Aorta (tissue), 5 donors: ENCODE measurements around the gene FER. TPM values are rescaled to one million over a fixed set of nuclear protein-coding genes. Genes with fewer than 3 reads are reported as not detected.
"Not testable (repeated sequence)": the region's sequence is repeated elsewhere in the genome, so short reads cannot be mapped to it uniquely, and the experiment has no call there.

ENCODE experiments used
- ATAC-seq: fragments of 200-7000 bp; cut with Tn5 transposase; one replicate; pipeline ENCODE4 v1.9.1; 2022; ENCODE audit warnings: moderate library complexity; ENCODE audit not compliant: low FRiP score
- DNase-seq, 2 donors: peaks; one replicate each; pipeline ENCODE4 v3.0.0-alpha.2; 2020
- H3K27ac ChIP-seq, 2 donors: one replicate each; pipeline ENCODE4 v1.5.1; 2013; ENCODE audit warnings: low read length in 2 of 2, mild to moderate bottlenecking in 2 of 2, moderate library complexity in 2 of 2, control low read depth in 1 of 2, inconsistent platforms in 1 of 2, low read depth in 1 of 2
- H3K27me3 ChIP-seq, 2 donors: one replicate each; pipeline ENCODE4 v1.6.1; 2013; ENCODE audit warnings: control low read depth in 1 of 2, low read length in 1 of 2, mild to moderate bottlenecking in 1 of 2, moderate library complexity in 1 of 2; ENCODE audit not compliant: insufficient read depth in 2 of 2, control insufficient read depth in 1 of 2
- H3K36me3 ChIP-seq, 2 donors: one replicate each; pipeline ENCODE4 v1.6.1; 2013; ENCODE audit warnings: control low read depth in 1 of 2, low read length in 1 of 2, mild to moderate bottlenecking in 1 of 2; ENCODE audit not compliant: insufficient read depth in 2 of 2, control insufficient read depth in 1 of 2
- H3K4me1 ChIP-seq, 2 donors: one replicate each; pipeline ENCODE4 v1.6.1; 2013; ENCODE audit warnings: low read length in 2 of 2, control low read depth in 1 of 2, mild to moderate bottlenecking in 1 of 2, moderate library complexity in 1 of 2; ENCODE audit not compliant: insufficient read depth in 2 of 2, control insufficient read depth in 1 of 2
- H3K4me3 ChIP-seq, 2 donors: one replicate each; pipeline ENCODE4 v1.5.1; 2013; ENCODE audit warnings: low read length in 2 of 2, control low read depth in 1 of 2, mild to moderate bottlenecking in 1 of 2
- H3K9me3 ChIP-seq: one replicate; pipeline ENCODE4 v1.6.1; 2013; ENCODE audit warnings: mild to moderate bottlenecking, low read length; ENCODE audit not compliant: control insufficient read depth
- WGBS, 2 donors: extraction: QIAGEN DNeasy Blood & Tissue Kit; methylation state at CpG; one replicate each; pipeline ENCODE4 v1.1.7; 2013; 5-methylcytosine and 5-hydroxymethylcytosine counted together
- intact Hi-C, 2 donors: fragments of 100-400 bp; cut with DNase I; formaldehyde crosslinking; loops; one replicate each; pipeline versions ENCODE4 v1.14.2 to v1.15.0; 2022
- polyA plus RNA-seq, 2 donors: library from polyadenylated mRNA; stranded (reverse); fragments of 200-250 nt; gene quantifications; one replicate each; pipeline ENCODE4 v1.2.3, GENCODE V29; 2013
- total RNA-seq, 2 donors: library from RNA; stranded (reverse); fragmentation: NEBNext Ultra II Directional; extraction: Animal tissue kit (Norgen Biotek cat#: 25700); gene quantifications; one replicate each; pipeline ENCODE4 v1.2.1, GENCODE V29; 2021
- donor health status: healthy with polysubstance abuse.
- donor health status: Bipolar disorder and iron deficiency.
- donor health status: DM: no; HTN: no; CAD: no.
- donor health status: DM: no; HTN: no; CAD: no.
- donor health status: DM: yes; HTN: yes; CAD: no.

FER gene
- total and polyA plus RNA-seq, 4 donors, result 5.1 to 54.6 (median 27.8) TPM

DNA sequence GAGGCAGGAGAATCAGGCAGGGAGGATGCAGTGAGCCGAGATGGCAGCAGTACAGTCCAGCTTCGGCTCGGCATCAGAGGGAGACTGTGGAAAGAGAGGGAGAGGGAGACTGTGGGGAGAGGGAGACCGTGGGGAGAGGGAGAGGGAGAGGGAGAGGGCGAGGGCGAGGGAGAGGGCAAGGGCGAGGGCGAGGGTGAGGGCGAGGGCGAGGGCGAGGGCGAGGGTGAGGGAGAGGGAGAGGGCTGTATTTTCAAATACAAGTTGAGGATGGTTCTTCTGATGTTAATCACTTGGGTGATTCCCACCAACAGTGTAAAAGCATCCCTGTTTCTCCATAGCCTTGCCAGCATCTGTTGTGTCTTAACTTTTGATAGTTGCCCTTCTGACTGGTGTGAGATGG, 245.7 kb downstream of the FER start:
- H3K36me3 ChIP-seq, H3K9me3 ChIP-seq, H3K4me1 ChIP-seq, intact Hi-C loops, H3K27ac ChIP-seq, H3K4me3 ChIP-seq, ATAC-seq, H3K27me3 ChIP-seq, DNase-seq: not testable (repeated sequence)
- WGBS, 2 donors, result 97 to 99% methylated on average over 8 to 12 of the region's 12 CpGs

DNA sequence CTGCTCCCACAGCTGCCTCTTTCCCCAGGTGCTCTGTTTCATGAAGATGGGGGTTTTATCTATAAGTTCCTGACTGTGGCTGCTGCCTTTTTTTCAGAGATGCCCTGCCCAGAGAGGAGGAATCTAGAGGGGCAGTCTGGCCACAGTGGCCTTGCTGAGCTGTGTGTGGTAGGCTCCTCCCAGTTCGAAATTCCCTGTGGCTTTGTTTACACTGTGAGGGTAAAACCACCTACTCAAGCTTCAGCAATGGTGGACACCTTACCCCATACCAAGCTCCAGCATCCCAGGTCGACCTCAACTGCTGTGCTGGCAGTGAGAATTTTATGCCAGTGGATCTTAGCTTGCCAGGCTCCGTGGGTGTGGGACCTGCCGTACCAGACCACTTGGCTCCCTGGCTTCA, 250.0 kb downstream of the FER start:
- H3K27ac ChIP-seq, result no peak overlapping the region
- no peaks in the 10 kb centered on the region for H3K27me3 ChIP-seq
- no peaks in the 10 kb centered on the region for H3K9me3 ChIP-seq
- intact Hi-C loops, result no loop called here
- ATAC-seq, result no peak
- DNase-seq, result no peak
- no peak overlapping the region for H3K4me3 ChIP-seq
- H3K36me3 ChIP-seq, result no peaks in the 10 kb centered on the region
- 96 to 98% methylated on average over 4 of the region's 4 CpGs for WGBS, 2 donors
- H3K4me1 ChIP-seq, result no peaks in the 10 kb centered on the region

DNA sequence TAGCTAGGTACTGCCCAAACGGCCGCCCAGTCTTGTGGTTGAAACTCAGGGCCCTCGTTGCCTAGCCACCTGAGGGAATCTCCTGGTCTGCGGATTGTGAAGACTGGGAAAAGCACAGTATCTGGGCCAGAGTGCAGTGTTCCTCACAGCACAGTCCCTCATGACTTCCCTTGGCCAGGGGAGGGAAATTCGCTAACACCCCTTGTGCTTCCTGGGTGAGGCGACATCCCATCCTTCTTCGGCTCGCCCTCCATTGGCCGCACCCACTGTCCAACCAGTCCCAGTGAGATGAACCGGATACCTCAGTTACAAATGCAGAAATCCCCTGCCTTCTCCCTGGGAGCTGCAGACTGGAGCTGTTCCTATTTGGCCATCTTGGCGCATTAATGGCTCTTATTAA, 250.5 kb downstream of the FER start:
- Histone ChIP-seq H3K27ac (no peak overlapping the region), H3K9me3 (no peaks in the 10 kb centered on the region), H3K36me3 (no peaks in the 10 kb centered on the region), H3K4me1 (no peaks in the 10 kb centered on the region), H3K4me3 (no peak overlapping the region), H3K27me3 (no peaks in the 10 kb centered on the region)
- no peak for ATAC-seq
- DNase-seq, result no peak
- 96 to 98% methylated on average over 11 of the region's 11 CpGs for WGBS, 2 donors
- intact Hi-C loops, result no loop called here

DNA sequence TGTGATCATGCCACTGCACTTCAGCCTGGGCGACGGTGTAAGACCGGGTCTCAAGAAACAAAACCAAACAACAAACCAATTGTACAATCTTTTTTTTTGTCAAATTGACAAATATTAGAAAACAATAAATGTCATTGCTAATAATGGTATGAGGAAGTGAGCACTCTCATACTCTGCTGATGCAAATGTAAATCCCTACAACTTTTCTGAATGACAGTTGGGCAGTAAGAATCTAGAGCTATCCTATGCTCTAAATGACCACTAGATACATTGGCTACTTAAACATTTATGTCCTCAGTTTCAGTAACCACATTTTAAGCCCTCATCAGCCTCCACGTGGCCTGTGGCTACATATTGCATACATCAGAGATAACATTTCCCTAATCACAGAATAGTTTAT, 256.2 kb downstream of the FER start:
- intact Hi-C loops, result no loop called here
- H3K4me3 ChIP-seq, result no peak overlapping the region
- H3K27ac ChIP-seq, result no peak overlapping the region
- ATAC-seq, result no peak
- no peaks in the 10 kb centered on the region for H3K36me3 ChIP-seq
- no peak for DNase-seq
- H3K9me3 ChIP-seq, result no peaks in the 10 kb centered on the region
- 67 to 91% methylated on average over 4 of the region's 4 CpGs for WGBS, 2 donors
- H3K4me1 ChIP-seq, result no peaks in the 10 kb centered on the region
- no peaks in the 10 kb centered on the region for H3K27me3 ChIP-seq

DNA sequence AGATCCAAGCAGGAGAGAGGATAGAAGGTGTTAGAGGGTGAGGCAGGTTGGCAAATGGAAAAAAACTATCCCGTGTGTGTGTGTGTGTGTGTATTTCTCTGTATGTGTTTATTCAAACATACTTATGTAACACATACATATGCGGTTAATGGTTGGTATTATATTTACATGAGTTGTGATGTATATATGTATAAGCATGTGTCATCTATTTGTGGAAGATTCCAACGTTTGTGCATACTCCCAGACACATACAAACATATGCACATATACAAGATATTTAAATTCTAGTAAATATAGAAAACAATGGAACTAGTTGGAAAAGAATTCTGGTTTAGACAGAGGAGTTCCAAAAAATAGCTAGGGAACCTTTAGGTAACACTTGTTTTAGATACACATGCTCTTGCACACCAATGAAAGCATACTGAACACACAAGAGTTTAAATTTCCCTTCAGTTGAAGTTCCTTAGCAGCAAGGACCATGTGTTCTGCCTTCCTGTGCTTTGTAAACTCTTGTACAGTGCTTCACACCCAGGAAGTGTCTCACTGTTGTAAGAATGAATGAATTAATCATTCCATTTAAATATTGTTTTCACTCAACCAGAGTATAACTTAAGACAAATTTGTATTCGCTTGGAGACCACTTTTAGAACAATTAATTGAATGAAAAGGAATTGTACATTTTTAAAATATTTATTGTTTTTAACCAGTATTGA, 257.8 kb downstream of the FER start:
- H3K9me3 ChIP-seq, result no peaks in the 10 kb centered on the region
- intact Hi-C loops, result no loop called here
- no peak for ATAC-seq

DNA sequence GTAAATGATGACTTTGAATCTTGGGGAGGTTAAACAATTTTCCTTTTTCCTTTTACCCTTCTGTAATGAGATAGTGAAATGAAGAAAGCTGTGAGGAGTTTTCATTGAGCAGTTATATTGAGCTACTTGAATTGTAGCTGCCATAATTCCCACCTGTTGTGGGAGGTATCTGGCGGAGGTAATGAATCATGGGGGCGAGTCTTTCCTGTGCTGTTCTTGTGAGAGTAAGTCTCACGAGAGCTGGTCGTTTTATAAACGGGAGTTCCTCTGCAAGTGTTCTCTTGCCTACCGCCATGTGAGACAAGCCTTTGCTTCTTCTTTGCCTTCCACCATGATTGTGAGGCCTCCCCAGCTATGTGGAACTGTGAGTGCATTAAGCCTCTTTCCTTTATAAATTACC, 258.4 kb downstream of the FER start:
- H3K27ac ChIP-seq, result no peak overlapping the region
- 85 to 90% methylated on average over 6 of the region's 6 CpGs for WGBS, 2 donors
- no peaks in the 10 kb centered on the region for H3K36me3 ChIP-seq
- DNase-seq, result no peak
- intact Hi-C loops, result no loop called here
- H3K9me3 ChIP-seq, result no peaks in the 10 kb centered on the region
- no peak for ATAC-seq
- no peaks in the 10 kb centered on the region for H3K27me3 ChIP-seq
- H3K4me3 ChIP-seq, result no peak overlapping the region
- H3K4me1 ChIP-seq, result no peaks in the 10 kb centered on the region

More for the DNA sequence above, 257.8 kb downstream of the FER start:
- 85 to 89% methylated on average over 4 of the region's 4 CpGs for WGBS, 2 donors
- no peak overlapping the region for H3K4me3 ChIP-seq
- H3K27ac ChIP-seq, result no peak overlapping the region
- no peak for DNase-seq
- no peaks in the 10 kb centered on the region for H3K36me3 ChIP-seq
- H3K4me1 ChIP-seq, result no peaks in the 10 kb centered on the region
- no peaks in the 10 kb centered on the region for H3K27me3 ChIP-seq

DNA sequence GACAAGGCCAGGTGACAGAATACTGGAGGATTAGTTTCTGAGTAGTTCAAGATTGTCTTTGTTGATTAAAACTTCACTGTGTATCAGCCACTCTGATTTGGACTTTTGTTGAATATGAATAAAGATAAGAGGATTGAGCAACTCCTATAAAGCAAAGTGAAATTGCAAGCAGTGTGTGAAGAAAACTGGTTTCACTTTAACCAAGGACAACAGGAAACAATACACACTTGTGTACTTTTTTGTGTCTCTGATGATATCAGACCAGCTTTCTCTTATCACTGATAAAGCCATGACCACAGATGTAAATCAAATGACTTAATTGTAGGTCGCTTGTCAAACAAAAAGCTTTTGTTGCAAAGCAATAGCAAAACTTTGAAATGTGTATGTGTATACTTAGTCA, 268.6 kb downstream of the FER start:
- no peak overlapping the region for H3K27ac ChIP-seq
- ATAC-seq, result no peak
- 94 to 95% methylated on average over 1 of the region's 1 CpG for WGBS, 2 donors

DNA sequence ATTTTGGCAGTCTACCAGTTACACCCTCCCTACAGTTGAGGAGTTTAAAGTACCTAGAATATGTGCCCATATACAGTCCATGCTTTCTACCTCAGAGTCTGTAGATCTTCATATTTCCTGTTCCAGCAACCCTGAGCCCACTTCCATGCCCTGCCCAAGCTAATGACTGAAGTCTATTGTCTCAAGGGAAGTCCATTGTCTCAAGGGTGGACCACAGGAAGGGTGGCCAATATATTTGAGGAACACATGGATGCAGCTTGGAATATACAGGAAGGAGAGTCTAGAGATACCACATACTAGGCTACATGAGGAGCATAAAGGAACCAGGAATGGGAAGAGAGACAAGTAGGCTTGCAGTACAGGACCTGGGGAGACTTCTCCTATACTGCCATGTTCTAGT, 274.4 kb downstream of the FER start:
- Histone ChIP-seq H3K4me3 (no peak overlapping the region), H3K27ac (no peak overlapping the region), H3K36me3 (peaks cover 0 to 4% of the 10 kb centered on the region in 2 donors), H3K27me3 (no peaks in the 10 kb centered on the region), H3K9me3 (peaks cover 4% of the 10 kb centered on the region), H3K4me1 (no peaks in the 10 kb centered on the region)
- intact Hi-C loops, result no loop called here
- DNase-seq (no peak), ATAC-seq (no peak)

More for the DNA sequence above, 268.6 kb downstream of the FER start:
- intact Hi-C loops, result no loop called here
- no peak for DNase-seq
- H3K27me3 ChIP-seq, result no peaks in the 10 kb centered on the region
- H3K36me3 ChIP-seq, result no peaks in the 10 kb centered on the region
- H3K9me3 ChIP-seq, result no peaks in the 10 kb centered on the region
- no peaks in the 10 kb centered on the region for H3K4me1 ChIP-seq
- no peak overlapping the region for H3K4me3 ChIP-seq

DNA sequence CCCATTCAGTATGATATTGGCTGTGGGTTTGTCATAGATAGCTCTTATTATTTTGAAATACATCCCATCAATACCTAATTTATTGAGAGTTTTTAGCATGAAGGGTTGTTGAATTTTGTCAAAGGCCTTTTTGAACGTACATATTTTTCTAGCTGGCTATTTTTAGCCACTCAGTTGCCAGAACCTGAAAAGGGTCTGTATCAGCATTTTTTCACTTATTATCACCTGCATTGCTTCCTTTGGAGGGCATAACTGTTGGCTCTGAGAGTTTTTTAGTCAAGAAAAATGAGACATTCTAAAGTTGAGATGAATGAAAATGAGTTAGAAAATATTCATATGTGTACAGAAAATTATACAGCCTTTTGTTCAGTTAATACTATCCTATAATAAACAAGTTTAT, 278.0 kb downstream of the FER start:
- H3K4me3 ChIP-seq, ATAC-seq, H3K9me3 ChIP-seq, H3K27me3 ChIP-seq, H3K27ac ChIP-seq, H3K36me3 ChIP-seq, H3K4me1 ChIP-seq, DNase-seq, intact Hi-C loops: not testable (repeated sequence)
- WGBS, 2 donors, result 8 to 10% methylated on average over 1 of the region's 1 CpG
